ENCODE data around the gene TLX2. TPM values are rescaled to one million over a fixed set of nuclear protein-coding genes. Genes with fewer than 3 reads are reported as not detected.

TLX2 gene
- total RNA-seq, 4 donors from 2014 or later: 0.56 TPM; not detected in 3

DNA sequence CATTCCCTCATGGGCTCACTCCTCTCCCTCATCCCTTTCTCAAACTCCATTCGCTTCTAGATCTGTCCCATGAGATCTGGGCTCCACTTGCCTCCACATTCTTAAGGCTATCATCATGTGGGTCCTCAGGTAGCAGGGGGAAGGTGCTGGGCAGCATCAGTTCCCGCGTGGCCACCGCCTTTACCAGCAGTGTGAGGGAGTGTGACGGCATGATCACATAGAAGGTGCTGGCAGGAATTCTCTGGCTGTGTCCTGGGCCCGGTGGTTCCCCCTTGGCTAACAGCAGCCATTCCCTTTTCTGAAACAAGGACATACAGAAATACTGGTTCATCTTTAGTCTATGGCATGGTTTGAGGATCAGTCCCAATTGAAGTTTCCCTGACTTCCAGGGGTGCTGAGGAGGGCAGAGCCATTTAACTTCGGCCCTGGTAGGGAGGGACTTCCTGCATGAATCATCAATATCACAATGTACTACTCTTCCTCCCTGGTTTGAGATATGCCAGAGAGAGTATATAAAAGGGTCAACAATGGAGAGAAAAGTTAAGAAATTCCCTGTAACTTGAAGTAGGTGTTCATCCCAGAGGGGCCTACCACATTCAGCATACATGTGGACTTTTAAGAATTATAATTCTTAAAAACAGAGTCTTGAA, 48.0 kb downstream of the TLX2 start:
- H3K27ac ChIP-seq: no peak overlapping the region
- H3K36me3 ChIP-seq: no peaks in the 10 kb centered on the region
- H3K9me3 ChIP-seq: no peaks in the 10 kb centered on the region
- peaks cover 5% of the 10 kb centered on the region for H3K4me1 ChIP-seq
- no peak for DNase-seq (ENCODE audit: low spot score in 2 of 2)
- no peak overlapping the region for H3K4me3 ChIP-seq
- WGBS: 80% methylated on average over 7 of the region's 7 CpGs
- H3K27me3 ChIP-seq: no peaks in the 10 kb centered on the region
- no peak for TF ChIP-seq POLR2A (IDR thresholded peaks at IDR 0.05)
- no peak for TF ChIP-seq CTCF (IDR thresholded peaks at IDR 0.05)
- TF ChIP-seq POLR2AphosphoS5 (IDR thresholded peaks at IDR 0.05): no peak
- no peak for TF ChIP-seq EP300 (IDR thresholded peaks at IDR 0.05)

DNA sequence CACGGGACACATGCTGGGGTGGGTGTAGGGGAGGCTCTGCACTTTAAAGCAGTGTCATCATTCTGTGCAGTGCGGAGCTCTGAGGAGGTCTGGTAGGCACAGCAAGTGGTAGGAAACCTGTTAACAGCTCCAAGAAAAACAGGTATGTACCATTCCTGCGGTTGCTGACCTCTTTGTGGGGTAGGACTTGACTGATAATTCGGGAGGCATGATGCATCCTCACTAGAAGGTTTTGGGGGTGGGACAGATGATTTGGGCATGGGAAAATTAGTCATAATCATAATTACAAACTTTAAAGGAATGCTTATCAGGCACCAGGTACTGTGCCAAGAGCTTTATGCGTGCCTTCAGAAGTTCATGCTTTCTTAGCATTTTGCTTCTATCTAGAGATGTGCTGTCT, 50.0 kb downstream of the TLX2 start:
- no peak overlapping the region for H3K4me3 ChIP-seq
- peaks cover 3% of the 10 kb centered on the region for H3K4me1 ChIP-seq
- no peaks in the 10 kb centered on the region for H3K9me3 ChIP-seq
- H3K27ac ChIP-seq: no peak overlapping the region
- no peaks in the 10 kb centered on the region for H3K36me3 ChIP-seq
- 70% methylated on average over 5 of the region's 5 CpGs for WGBS
- TF ChIP-seq POLR2A (IDR thresholded peaks at IDR 0.05) (no peak), CTCF (IDR thresholded peaks at IDR 0.05) (no peak)
- DNase-seq (ENCODE audit: low spot score in 2 of 2): no peak
- H3K27me3 ChIP-seq: no peaks in the 10 kb centered on the region

DNA sequence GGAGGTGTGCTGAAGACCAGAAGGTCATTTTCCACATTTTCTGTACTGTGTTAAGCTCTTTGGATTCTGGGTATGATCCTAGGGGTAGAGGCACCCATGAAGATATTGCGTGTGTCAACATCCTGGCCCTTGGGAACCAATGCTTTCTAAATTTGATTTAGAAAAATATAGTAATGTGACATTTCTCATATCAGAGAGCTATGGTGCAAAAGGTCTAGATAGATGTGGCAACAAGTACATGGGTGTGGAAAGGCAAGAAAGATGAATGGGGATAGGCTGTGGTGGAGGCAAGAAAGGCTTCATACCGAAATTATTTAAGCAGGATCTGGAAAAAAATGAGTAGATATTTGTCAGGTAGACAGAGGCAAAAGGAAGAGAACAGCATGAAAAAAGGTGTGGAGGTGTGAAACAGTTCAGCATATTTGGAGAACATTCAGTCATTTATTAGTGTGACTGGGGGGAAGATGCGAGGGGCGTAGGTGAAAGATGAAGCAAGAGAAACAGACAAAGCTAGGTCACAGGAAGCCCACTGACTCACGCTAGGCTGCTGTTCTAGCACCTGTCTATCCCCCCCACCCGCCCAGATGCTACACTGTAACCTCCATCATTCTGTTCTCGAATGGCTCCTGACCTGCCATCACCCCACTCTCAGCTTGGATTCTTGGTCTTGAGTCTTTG, 52.0 kb downstream of the TLX2 start:
- no peak for TF ChIP-seq POLR2A (IDR thresholded peaks at IDR 0.05)
- TF ChIP-seq EP300 (IDR thresholded peaks at IDR 0.05): no peak
- no peak for TF ChIP-seq CTCF (IDR thresholded peaks at IDR 0.05)
- no peak for DNase-seq (ENCODE audit: low spot score in 2 of 2)
- H3K36me3 ChIP-seq: no peaks in the 10 kb centered on the region
- WGBS: 73% methylated on average over 7 of the region's 7 CpGs
- H3K27ac ChIP-seq: no peak overlapping the region
- peaks cover 3% of the 10 kb centered on the region for H3K4me1 ChIP-seq
- H3K27me3 ChIP-seq: no peaks in the 10 kb centered on the region
- H3K4me3 ChIP-seq: no peak overlapping the region
- no peaks in the 10 kb centered on the region for H3K9me3 ChIP-seq

DNA sequence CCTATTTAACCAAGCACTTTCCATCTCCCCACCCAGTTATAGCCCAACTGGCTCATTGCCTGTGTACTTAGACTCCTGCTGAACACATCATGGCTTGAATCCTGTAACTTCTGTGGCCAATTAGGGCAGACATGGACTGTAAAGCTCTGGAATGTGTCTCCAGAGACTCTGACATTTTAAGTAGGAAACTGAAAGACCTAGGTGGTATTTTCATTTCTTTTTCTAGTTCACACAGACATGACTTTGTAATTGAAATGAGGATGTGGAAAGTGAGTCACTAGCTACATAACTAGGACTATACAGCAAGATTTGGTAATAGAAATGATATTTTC, 52.5 kb downstream of the TLX2 start:
- Histone ChIP-seq H3K27ac (no peak overlapping the region), H3K9me3 (no peaks in the 10 kb centered on the region), H3K27me3 (no peaks in the 10 kb centered on the region), H3K4me1 (peaks cover 3% of the 10 kb centered on the region), H3K36me3 (no peaks in the 10 kb centered on the region), H3K4me3 (no peak overlapping the region)
- no peak for TF ChIP-seq POLR2AphosphoS5 (IDR thresholded peaks at IDR 0.05)
- TF ChIP-seq EP300 (IDR thresholded peaks at IDR 0.05): no peak
- TF ChIP-seq CTCF (IDR thresholded peaks at IDR 0.05): no peak
- no peak for TF ChIP-seq POLR2A (IDR thresholded peaks at IDR 0.05)
- DNase-seq (ENCODE audit: low spot score in 2 of 2): no peak

Other genes with a start within 250 kb of the TLX2 start
- 10 to 100 TPM in 1 of 4 donors, 1 to 10 TPM in 3; 3.2 to 30.4 (median 4.2) TPM for gene SLC4A5, start 171.0 kb upstream of the TLX2 start, total RNA-seq
- 100 to 1,000 TPM in 3 of 4 donors, 10 to 100 TPM in 1; 83.4 to 122 (median 105) TPM for gene DCTN1, start 134.1 kb upstream of the TLX2 start, total RNA-seq
- 1 to 10 TPM in 3 of 4 donors, under 1 TPM in 1; 0.87 to 2.1 (median 1.4) TPM for gene C2orf81, start 92.8 kb upstream of the TLX2 start, total RNA-seq
- gene WDR54, start 92.7 kb upstream of the TLX2 start, total RNA-seq: 10 to 100 TPM in 2 of 4 donors, 1 to 10 TPM in 2; 5.0 to 12.0 (median 8.5) TPM
- gene RTKN, start 72.5 kb upstream of the TLX2 start, total RNA-seq: 10 to 100 TPM; 48.2 to 63.1 (median 56.7) TPM
- 10 to 100 TPM; 15.9 to 75.9 (median 36.0) TPM for gene INO80B, start 59.4 kb upstream of the TLX2 start, total RNA-seq
- gene WBP1, start 56.0 kb upstream of the TLX2 start, total RNA-seq: 100 to 1,000 TPM in 1 of 4 donors, 10 to 100 TPM in 3; 40.7 to 121 (median 47.0) TPM
- gene MOGS, start 49.1 kb upstream of the TLX2 start, total RNA-seq: 10 to 100 TPM; 44.1 to 81.3 (median 50.1) TPM
- 10 to 100 TPM; 13.1 to 36.0 (median 26.7) TPM for gene MRPL53, start 41.8 kb upstream of the TLX2 start, total RNA-seq
- gene CCDC142, start 31.5 kb upstream of the TLX2 start, total RNA-seq: 10 to 100 TPM; 10.4 to 31.1 (median 18.7) TPM
- gene TTC31, start 31.4 kb upstream of the TLX2 start, total RNA-seq: 10 to 100 TPM; 20.4 to 45.5 (median 27.4) TPM
- gene LBX2, start 14.8 kb upstream of the TLX2 start, total RNA-seq: 1 to 10 TPM in 1 of 4 donors, not detected in 3; 1.2 TPM
- 10 to 100 TPM; 15.6 to 77.0 (median 19.7) TPM for gene PCGF1, start 6.8 kb upstream of the TLX2 start, total RNA-seq
- 10 to 100 TPM in 1 of 4 donors, 1 to 10 TPM in 3; 2.7 to 12.8 (median 6.4) TPM for gene DQX1, start 11.8 kb downstream of the TLX2 start, total RNA-seq
- gene AUP1, start 15.3 kb downstream of the TLX2 start, total RNA-seq: 100 to 1,000 TPM; 111 to 170 (median 145) TPM
- gene HTRA2, start 15.5 kb downstream of the TLX2 start, total RNA-seq: 10 to 100 TPM; 23.7 to 31.2 (median 27.1) TPM
- 1 to 10 TPM in 3 of 4 donors, under 1 TPM in 1; 0.23 to 3.8 (median 1.5) TPM for gene LOXL3, start 39.5 kb downstream of the TLX2 start, total RNA-seq
- 10 to 100 TPM in 1 of 4 donors, 1 to 10 TPM in 3; 3.3 to 10.6 (median 5.4) TPM for gene DOK1, start 40.3 kb downstream of the TLX2 start, total RNA-seq
- 1 to 10 TPM in 1 of 4 donors, not detected in 3; 1.1 TPM for gene M1AP, start 133.9 kb downstream of the TLX2 start, total RNA-seq
- 1 to 10 TPM; 3.5 to 8.2 (median 4.6) TPM for gene SEMA4F, start 139.8 kb downstream of the TLX2 start, total RNA-seq